Smooth muscle cell (in vitro differentiated cells): ENCODE results near the gene TMC2. TPM values are rescaled to one million over a fixed set of nuclear protein-coding genes. Genes with fewer than 3 reads are reported as not detected.

ENCODE experiments used
- DNase-seq: peaks from one replicate; lab custom pipeline; 2025; ENCODE audit not compliant: unreplicated experiment; lab: John Stamatoyannopoulos, UW
- H2AFZ ChIP-seq: fragments of 200-600 bp; sonication (generic); 2 replicates; pipeline ENCODE4 v1.6.0; 2016; ENCODE audit warnings: antibody characterized with exemption, low read depth, mild to moderate bottlenecking
- H3F3A ChIP-seq: fragments of 200-600 bp; sonication (generic); 2 replicates; pipeline ENCODE4 v1.6.0; 2017; ENCODE audit warnings: antibody characterized with exemption, low read depth
- H3K27ac ChIP-seq: fragments of 200-600 bp; sonication (generic); 2 replicates; pipeline ENCODE4 v1.5.1; 2016; ENCODE audit warnings: low read depth, mild to moderate bottlenecking
- H3K27me3 ChIP-seq: fragments of 200-600 bp; sonication (generic); 2 replicates; pipeline ENCODE4 v1.6.1; 2016; ENCODE audit warnings: low read depth, mild to moderate bottlenecking
- H3K36me3 ChIP-seq: fragments of 200-600 bp; sonication (generic); 2 replicates; pipeline ENCODE4 v1.5.1; 2016; ENCODE audit warnings: low read depth
- H3K4me1 ChIP-seq: fragments of 200-600 bp; sonication (generic); 2 replicates; pipeline ENCODE4 v1.5.1; 2016; ENCODE audit warnings: low read depth
- H3K4me2 ChIP-seq: fragments of 200-600 bp; sonication (generic); 2 replicates; pipeline ENCODE4 v1.6.0; 2016; ENCODE audit warnings: mild to moderate bottlenecking
- H3K4me3 ChIP-seq: fragments of 200-600 bp; sonication (generic); 2 replicates; pipeline ENCODE4 v1.5.1; 2016; ENCODE audit warnings: mild to moderate bottlenecking
- H3K79me2 ChIP-seq: fragments of 200-600 bp; sonication (generic); 2 replicates; pipeline ENCODE4 v1.6.0; 2016; ENCODE audit warnings: low read depth, mild to moderate bottlenecking
- H3K9ac ChIP-seq: fragments of 200-600 bp; sonication (generic); 2 replicates; pipeline ENCODE4 v1.6.0; 2016; ENCODE audit warnings: low read depth
- H3K9me3 ChIP-seq: fragments of 200-600 bp; sonication (generic); replicated peaks from 2 replicates; pipeline ENCODE4 v1.5.1; 2016; ENCODE audit warnings: low read depth
- H4K20me1 ChIP-seq: fragments of 200-600 bp; sonication (generic); 2 replicates; pipeline ENCODE4 v1.6.0; 2016; ENCODE audit warnings: low read depth
- WGBS: methylation state at CpG from one replicate; pipeline ENCODE4 v1.1.7; 2016; ENCODE audit warnings: low lambda C conversion rate; 5-methylcytosine and 5-hydroxymethylcytosine counted together
- polyA plus RNA-seq: library from polyadenylated mRNA; unstranded; fragments of >200 nt; fragmentation: Nextera tagmentation; extraction: Ambion mirVana; gene quantifications from 2 replicates; pipeline ENCODE4 v1.2.1, GENCODE V29; 2016
- total RNA-seq: library from RNA; depleted of rRNA; stranded (reverse); fragments of >200 nt; gene quantifications from 2 replicates; pipeline ENCODE4 v1.2.3, GENCODE V29; 2014
- TF ChIP-seq, protein P1 (sequence below): fragments of 200-600 bp; sonication (generic); IDR thresholded peaks from 2 replicates; pipeline ENCODE4 v1.5.1; 2017; ENCODE audit warnings: borderline replicate concordance, mild to moderate bottlenecking, antibody characterized with exemption; ENCODE audit not compliant: insufficient read depth, poor library complexity, severe bottlenecking

The TMC2 gene
- total and polyA plus RNA-seq, 2 experiments from 2014 or later = not detected

DNA sequence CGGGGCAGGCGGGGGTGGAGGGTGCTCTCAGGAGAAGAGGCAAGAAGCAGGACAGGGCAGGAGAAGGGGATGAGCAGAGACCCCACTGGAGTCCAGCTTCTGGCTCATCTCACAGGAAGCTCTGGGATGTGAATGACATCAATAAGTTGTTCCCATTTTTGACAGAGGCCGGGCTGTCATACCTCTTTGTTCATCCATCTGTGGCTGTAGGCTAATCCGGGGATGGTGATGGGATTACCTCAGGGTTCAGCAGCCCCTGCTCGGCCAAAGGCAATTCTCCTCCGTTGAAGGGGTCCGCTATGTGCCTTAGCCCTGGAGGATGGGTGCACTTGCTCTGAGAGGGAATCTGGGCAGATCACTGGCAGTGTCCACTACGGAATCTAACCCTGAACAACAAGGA is 3.3 kb upstream of the TMC2 start:
- Histone ChIP-seq H3K36me3 (no peaks in the 10 kb centered on the region), H4K20me1 (no peaks in the 10 kb centered on the region), H3K79me2 (no peaks in the 10 kb centered on the region), H3K27ac (no peak overlapping the region), H3K9me3 (no peaks in the 10 kb centered on the region), H3K27me3 (peaks cover 16% of the 10 kb centered on the region), H3K4me2 (no peak overlapping the region), H3K4me3 (no peak overlapping the region), H2AFZ (no peak overlapping the region), H3K9ac (no peak overlapping the region), H3K4me1 (peaks cover 4% of the 10 kb centered on the region), H3F3A (no peaks in the 10 kb centered on the region)
- no peak for DNase-seq
- 92% methylated on average over 8 of the region's 8 CpGs for WGBS
- TF ChIP-seq, protein P1, sequence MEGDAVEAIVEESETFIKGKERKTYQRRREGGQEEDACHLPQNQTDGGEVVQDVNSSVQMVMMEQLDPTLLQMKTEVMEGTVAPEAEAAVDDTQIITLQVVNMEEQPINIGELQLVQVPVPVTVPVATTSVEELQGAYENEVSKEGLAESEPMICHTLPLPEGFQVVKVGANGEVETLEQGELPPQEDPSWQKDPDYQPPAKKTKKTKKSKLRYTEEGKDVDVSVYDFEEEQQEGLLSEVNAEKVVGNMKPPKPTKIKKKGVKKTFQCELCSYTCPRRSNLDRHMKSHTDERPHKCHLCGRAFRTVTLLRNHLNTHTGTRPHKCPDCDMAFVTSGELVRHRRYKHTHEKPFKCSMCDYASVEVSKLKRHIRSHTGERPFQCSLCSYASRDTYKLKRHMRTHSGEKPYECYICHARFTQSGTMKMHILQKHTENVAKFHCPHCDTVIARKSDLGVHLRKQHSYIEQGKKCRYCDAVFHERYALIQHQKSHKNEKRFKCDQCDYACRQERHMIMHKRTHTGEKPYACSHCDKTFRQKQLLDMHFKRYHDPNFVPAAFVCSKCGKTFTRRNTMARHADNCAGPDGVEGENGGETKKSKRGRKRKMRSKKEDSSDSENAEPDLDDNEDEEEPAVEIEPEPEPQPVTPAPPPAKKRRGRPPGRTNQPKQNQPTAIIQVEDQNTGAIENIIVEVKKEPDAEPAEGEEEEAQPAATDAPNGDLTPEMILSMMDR = no peak

DNA sequence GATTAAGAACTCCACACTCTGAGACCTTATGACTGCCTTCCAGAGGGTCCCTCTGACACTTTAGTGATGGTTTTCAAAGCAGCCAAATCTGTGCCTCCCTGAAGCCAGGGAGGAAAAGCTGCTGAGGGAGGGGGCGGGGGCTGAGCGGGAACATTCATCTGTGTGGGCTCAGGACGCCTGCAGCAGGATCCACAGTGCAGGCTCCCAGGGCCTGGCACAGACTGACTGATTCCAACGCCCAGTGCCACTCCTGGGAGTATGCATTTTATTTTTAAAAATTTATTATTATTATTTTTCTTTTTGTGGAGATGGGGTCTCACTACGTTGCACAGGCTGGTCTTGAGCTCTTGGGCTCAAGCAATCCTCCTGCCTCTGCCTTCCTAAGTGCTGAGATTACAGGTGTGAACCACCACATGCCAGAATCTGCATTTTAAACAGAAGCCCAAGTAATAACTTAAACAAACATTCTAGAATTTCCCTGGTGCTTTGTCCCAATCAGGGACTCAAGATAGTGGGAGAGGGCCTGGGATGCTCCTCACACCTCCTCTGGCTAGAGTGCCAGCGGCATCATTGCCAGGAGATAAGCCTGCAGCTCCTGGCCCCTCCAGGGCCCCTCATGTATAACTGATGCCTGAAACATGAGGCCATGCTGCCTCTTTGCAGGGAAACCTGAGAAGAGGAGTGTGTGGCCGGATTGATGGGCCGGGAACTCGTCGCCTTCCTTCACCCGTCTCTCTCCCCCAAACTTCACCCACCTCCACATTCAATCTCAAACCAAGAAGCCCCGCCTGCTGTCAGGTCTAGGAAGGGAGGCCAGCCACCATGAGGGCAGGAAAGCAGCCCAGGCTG is 438 bp upstream of the TMC2 start:
- no peaks in the 10 kb centered on the region for H3K9me3 ChIP-seq
- no peak overlapping the region for H3K4me3 ChIP-seq
- no peaks in the 10 kb centered on the region for H3K79me2 ChIP-seq
- H3K4me2 ChIP-seq = no peak overlapping the region
- TF ChIP-seq, protein P1 = no peak
- H3K9ac ChIP-seq = no peak overlapping the region
- H3K27ac ChIP-seq = no peak overlapping the region
- H2AFZ ChIP-seq = no peak overlapping the region
- no peaks in the 10 kb centered on the region for H3K36me3 ChIP-seq
- 77% methylated on average over 12 of the region's 12 CpGs for WGBS
- no peaks in the 10 kb centered on the region for H4K20me1 ChIP-seq
- H3K4me1 ChIP-seq = peaks cover 4% of the 10 kb centered on the region
- H3F3A ChIP-seq = no peaks in the 10 kb centered on the region
- H3K27me3 ChIP-seq = peaks cover 20% of the 10 kb centered on the region
- DNase-seq = no peak

DNA sequence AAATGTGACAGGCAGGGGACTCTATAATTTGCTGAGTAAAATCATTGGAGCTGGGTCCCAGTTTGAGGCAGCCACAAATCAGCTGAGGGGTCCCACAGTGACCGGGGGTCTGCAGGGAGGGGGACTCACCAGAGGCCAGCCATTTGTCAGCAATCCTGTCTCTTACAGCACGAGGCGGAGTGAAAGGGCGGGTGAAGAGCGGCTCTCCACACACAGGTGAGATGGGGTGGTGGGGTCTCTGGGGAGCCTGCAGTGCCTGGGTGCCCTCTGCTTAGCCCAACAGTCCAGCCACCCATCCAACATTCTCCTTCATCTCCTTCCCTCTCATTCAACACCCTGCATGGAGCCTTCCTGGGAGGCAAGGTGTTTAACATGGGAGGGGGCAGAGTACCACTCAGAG is 728 bp downstream of the TMC2 start:
- Histone ChIP-seq H3K79me2 (no peaks in the 10 kb centered on the region), H2AFZ (no peak overlapping the region), H3K4me1 (peaks cover 4% of the 10 kb centered on the region), H3F3A (no peaks in the 10 kb centered on the region), H3K4me3 (no peak overlapping the region), H3K27ac (no peak overlapping the region), H3K4me2 (no peak overlapping the region), H3K36me3 (no peaks in the 10 kb centered on the region), H4K20me1 (no peaks in the 10 kb centered on the region), H3K9ac (no peak overlapping the region), H3K27me3 (peaks cover 32% of the 10 kb centered on the region), H3K9me3 (no peaks in the 10 kb centered on the region)
- DNase-seq = no peak
- TF ChIP-seq, protein P1 = no peak
- 86% methylated on average over 5 of the region's 5 CpGs for WGBS

DNA sequence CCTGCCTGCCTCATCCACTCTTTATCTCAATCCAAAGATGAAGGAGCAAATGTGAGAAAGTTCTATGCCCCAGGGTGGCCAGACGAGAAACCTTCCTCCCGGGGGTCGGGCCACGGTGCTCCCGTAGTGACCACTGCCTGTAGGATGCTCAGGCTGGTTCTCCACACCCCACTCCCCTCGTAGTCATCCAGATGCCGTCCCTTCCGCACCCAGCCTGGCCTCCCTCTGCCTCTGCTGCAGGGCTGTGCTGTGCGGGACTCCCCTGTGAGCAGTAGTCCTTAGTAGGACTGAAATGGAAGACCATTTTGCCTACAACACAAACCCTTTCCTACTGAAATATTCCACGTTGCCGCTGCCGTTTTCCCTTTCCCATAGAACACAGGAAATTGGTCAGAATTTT is 2.0 kb downstream of the TMC2 start:
- Histone ChIP-seq H3K27me3 (peaks cover 37% of the 10 kb centered on the region), H3K9ac (no peak overlapping the region), H3K4me3 (no peak overlapping the region), H3K27ac (no peak overlapping the region), H3K4me1 (peaks cover 4% of the 10 kb centered on the region), H4K20me1 (no peaks in the 10 kb centered on the region), H3K4me2 (no peak overlapping the region), H3K36me3 (no peaks in the 10 kb centered on the region), H3K9me3 (no peaks in the 10 kb centered on the region), H2AFZ (no peak overlapping the region), H3K79me2 (no peaks in the 10 kb centered on the region), H3F3A (no peaks in the 10 kb centered on the region)
- DNase-seq = no peak
- WGBS = 80% methylated on average over 12 of the region's 12 CpGs
- TF ChIP-seq, protein P1 = no peak
